ENCODE measurements around the gene SCLY.

The SCLY gene

GRCh38 chr2:238098901-238099713 lies 38.3 kb downstream of the SCLY start:
- no peak for DNase-seq

GRCh38 chr2:238099714-238100048 lies 38.9 kb downstream of the SCLY start:
- DNase-seq: no peak

GRCh38 chr2:238100049-238100820 lies 39.4 kb downstream of the SCLY start, which contains the start of gene ESPNL:
Gene ESPNL (plus strand): TSS chr2:238100340. CDS start chr2:238100420, 80 bp downstream.
- no peak for DNase-seq

- DNase-seq: no peak
Observed at GRCh38 chr2:238100821-238101771, 40.3 kb downstream of the SCLY start.

- DNase-seq: no peak
Observed at GRCh38 chr2:238101891-238102841, 41.4 kb downstream of the SCLY start.

- DNase-seq: no peak
Observed at GRCh38 chr2:238102865-238103264, 42.1 kb downstream of the SCLY start.

- no peak for DNase-seq
Observed at GRCh38 chr2:238103465-238104225, 42.8 kb downstream of the SCLY start.

GRCh38 chr2:238104226-238104690 lies 43.5 kb downstream of the SCLY start:
- DNase-seq: no peak

GRCh38 chr2:238104691-238105371 lies 44.0 kb downstream of the SCLY start:
- no peak for DNase-seq

GRCh38 chr2:238105506-238106338 lies 44.9 kb downstream of the SCLY start:
- no peak for DNase-seq

- no peak for DNase-seq
Observed at GRCh38 chr2:238106339-238106697, 45.5 kb downstream of the SCLY start.

- no peak for DNase-seq
Observed at GRCh38 chr2:238106698-238107524, 46.1 kb downstream of the SCLY start.

GRCh38 chr2:238107525-238108422 lies 47.0 kb downstream of the SCLY start:
- no peak for DNase-seq

GRCh38 chr2:238108423-238109183 lies 47.8 kb downstream of the SCLY start:
- DNase-seq: no peak

- no peak for DNase-seq
Observed at GRCh38 chr2:238113611-238114010, 52.8 kb downstream of the SCLY start.

GRCh38 chr2:238114331-238114841 lies 53.6 kb downstream of the SCLY start:
- no peak for DNase-seq
